ENCODE data around the gene CD72.

DNA sequence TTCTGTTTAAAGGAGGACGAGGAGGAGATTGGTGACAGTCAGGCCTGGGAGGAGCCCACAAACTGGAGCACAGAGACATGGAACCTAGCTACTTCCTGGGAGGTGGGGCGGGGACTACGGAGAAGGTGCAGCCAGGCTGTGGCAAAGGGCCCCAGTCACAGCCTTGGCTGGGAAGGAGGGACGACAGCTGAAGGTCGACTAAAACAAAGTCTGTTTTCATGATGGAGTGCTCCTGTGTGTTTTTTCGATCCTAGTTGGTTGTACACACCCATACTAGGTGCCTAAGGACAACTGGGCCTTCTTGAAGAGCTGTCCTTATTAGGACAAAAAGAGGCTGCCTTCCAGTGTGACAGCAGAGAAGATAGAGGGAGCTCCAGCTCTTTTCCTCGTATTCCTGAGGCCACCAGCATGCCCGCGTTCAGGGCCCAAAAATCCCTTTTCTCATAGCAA lies 42.8 kb upstream of the CD72 start:
- peak; percentile 61 for TF ChIP-seq CTCF (conservative IDR thresholded peaks at IDR 0.05; ENCODE audit: low read length)
- no peak for TF ChIP-seq EZH2phosphoT487 (IDR thresholded peaks at IDR 0.05; ENCODE audit: borderline replicate concordance, low read depth, low read length)
